ENCODE results near the gene FURIN. TPM values are rescaled to one million over a fixed set of nuclear protein-coding genes. Genes with fewer than 3 reads are reported as not detected.
"Not testable (repeated sequence)": the region's sequence is repeated elsewhere in the genome, so short reads cannot be mapped to it uniquely, and the experiment has no call there.

Gene FURIN
- 75.0 and 92.8 TPM in 2 replicates for total RNA-seq (2014; rRNA removed; shearing (Covaris generic))

DNA sequence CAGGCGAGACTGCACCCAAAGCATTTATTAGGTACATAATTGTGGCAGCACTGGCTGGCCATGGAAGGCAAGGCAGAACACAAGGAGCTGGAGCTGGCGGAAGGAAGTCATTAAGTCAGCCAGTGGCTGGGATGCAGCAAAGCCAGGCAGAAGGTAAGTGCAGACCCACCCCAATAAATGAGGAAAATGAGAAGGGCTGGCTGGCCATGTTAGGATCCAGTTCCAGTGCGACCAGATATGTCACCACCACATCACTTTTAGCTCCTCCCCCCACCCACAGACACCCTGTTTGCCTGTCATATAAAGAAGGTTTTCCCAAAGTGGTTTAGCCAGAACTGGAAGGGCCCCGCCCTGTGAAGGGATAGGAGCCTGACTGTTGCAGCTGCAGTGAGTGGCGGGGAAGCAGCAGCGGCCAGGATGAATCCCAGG lies at the start of gene FURIN:
Gene FURIN, plus strand, starts transcription at position 328 of the 429 bp plus-strand sequence. CDS start 7,153 bp downstream, outside the sequence.
- no peak within 1 kb of the TSS for H3K4me3 ChIP-seq
- no peak for DNase-seq (ENCODE audit: low read depth in 1 of 2, low spot score in 2 of 2)

DNA sequence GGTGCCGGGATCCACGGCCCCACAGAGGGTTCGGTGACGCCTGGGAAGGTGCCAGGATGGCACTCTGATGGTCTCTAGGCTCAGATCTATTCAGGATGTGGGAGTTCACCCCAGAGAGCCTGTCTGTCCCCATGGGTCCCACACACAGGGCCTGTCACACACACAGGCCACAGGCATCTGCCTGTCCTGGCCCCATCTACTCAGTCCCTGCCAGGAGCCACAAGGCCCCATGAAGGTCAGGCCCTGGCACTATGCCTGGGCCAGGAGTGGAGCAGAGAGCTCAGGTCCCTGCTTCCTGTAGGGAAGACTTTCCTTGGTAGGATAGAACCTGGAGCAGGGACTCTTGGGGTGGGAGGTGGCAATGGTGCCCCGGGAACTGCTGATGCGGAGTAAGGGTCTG lies 49.0 kb upstream of the FURIN start:
- H3K36me3 ChIP-seq, result peaks cover 3% of the 10 kb centered on the region; the same call in 1 of the 2 replicates
- no peak overlapping the region for H3K27ac ChIP-seq
- no peak overlapping the region for H3K4me3 ChIP-seq
- DNase-seq (ENCODE audit: low read depth in 1 of 2, low spot score in 2 of 2), result no peak
- H3K9me3 ChIP-seq (replicated peaks), result no peaks in the 10 kb centered on the region
- no peaks in the 10 kb centered on the region for H3K27me3 ChIP-seq (replicated peaks)
- H3K4me1 ChIP-seq (replicated peaks), result peaks cover 15% of the 10 kb centered on the region

More for the DNA sequence above, at the start of gene FURIN:
- Histone ChIP-seq H3K4me1 (replicated peaks) (peaks cover 59% of the 10 kb centered on the region), H3K27me3 (replicated peaks) (no peaks in the 10 kb centered on the region), H3K27ac (peak within 1 kb of the TSS; percentile 77), H3K36me3 (peaks cover 15% of the 10 kb centered on the region), H3K9me3 (replicated peaks) (no peaks in the 10 kb centered on the region)

DNA sequence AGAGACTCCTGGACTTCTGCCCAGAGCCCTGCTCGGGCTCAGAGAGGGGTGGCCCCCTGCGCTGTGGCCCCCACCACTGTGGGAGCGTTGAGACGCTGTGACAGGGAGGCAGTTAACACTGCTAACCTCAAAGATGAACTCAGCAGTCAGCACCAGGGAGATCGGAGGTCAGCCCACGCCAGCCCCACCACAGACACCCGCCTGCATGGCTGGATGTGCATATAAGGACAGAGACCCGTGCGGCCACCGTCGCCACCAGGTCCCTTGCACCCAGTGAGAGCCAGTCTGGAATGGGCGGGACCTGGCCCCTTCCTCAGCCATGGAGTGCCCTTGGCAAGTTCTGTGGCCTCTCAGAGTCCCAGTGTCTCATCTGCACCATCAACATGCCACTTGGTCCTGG lies 48.5 kb upstream of the FURIN start:
- no peak for DNase-seq (ENCODE audit: low read depth in 1 of 2, low spot score in 2 of 2)
- Histone ChIP-seq H3K27ac (no peak overlapping the region), H3K9me3 (replicated peaks) (no peaks in the 10 kb centered on the region), H3K4me1 (replicated peaks) (peaks cover 10% of the 10 kb centered on the region), H3K36me3 (peaks cover 3% of the 10 kb centered on the region; the same call in 1 of the 2 replicates), H3K27me3 (replicated peaks) (no peaks in the 10 kb centered on the region), H3K4me3 (no peak overlapping the region)

DNA sequence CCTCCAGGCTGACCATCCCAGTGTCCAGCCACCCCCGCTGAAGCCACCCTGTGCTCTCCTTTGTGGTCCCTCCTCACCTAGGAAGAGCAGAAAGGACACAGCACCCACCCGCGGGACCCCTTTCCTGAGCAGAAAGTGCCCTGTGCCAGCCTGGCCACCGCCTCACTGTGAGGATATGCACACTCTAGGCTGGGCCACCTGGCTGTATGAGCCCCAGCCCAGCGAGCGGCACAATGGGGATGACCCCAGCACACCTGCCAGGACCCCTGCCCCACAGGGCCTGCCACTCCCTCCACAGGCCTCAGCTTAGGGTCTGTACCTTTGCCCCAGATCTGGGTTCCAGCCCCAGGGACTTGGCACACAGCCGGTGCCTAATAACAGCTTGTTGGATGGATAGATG lies 47.9 kb upstream of the FURIN start:
- H3K27me3 ChIP-seq (replicated peaks), result no peaks in the 10 kb centered on the region

DNA sequence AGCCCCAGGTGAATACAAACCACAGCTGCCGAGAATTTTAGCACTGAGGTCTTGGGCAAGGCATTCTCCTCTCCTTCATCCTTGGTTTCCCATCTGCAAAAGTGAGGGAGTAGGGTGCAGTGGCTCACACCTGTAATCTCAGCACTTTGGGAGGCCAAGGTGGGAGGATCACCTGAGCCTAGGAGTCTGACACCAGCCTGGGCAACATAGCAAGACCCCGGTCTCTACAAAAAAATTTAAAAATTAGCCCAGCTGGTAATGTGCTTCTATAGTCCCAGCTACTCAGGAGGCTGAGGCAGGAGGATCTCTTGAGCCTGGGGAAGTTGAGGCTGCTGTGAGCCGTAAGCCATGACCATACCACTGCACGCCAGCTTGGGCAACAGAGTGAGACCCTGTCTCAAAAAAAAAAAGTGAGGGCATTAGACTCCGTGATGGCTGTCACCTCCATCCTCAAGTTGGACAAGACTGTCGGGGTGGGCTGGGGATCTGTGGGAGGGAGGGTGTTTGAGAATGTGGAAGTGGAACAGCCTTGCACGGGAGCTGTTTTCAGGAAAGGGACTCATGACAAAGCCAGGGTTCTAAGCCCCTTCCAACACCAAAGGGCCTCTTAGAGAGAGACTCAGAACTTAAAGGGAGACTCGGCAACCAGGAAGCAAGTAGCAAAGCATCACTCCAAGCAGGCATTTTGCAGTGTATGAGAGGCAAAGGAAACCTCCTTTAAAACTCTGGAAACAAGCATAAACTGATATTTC lies 46.0 kb upstream of the FURIN start:
- no peaks in the 10 kb centered on the region for H3K27me3 ChIP-seq (replicated peaks)
- H3K27ac ChIP-seq, result no peak overlapping the region
- H3K9me3 ChIP-seq (replicated peaks), result no peaks in the 10 kb centered on the region
- DNase-seq (ENCODE audit: low read depth in 1 of 2, low spot score in 2 of 2), result no peak
- H3K36me3 ChIP-seq, result no peaks in the 10 kb centered on the region
- H3K4me1 ChIP-seq (replicated peaks), result no peaks in the 10 kb centered on the region; the same call in 1 of the 2 replicates
- no peak overlapping the region for H3K4me3 ChIP-seq

More for the DNA sequence above, 47.9 kb upstream of the FURIN start:
- H3K27ac ChIP-seq, result no peak overlapping the region
- DNase-seq (ENCODE audit: low read depth in 1 of 2, low spot score in 2 of 2), result no peak
- no peak overlapping the region for H3K4me3 ChIP-seq
- peaks cover 4% of the 10 kb centered on the region for H3K4me1 ChIP-seq (replicated peaks)
- H3K36me3 ChIP-seq, result peaks cover 3% of the 10 kb centered on the region; the same call in 1 of the 2 replicates
- H3K9me3 ChIP-seq (replicated peaks), result no peaks in the 10 kb centered on the region

DNA sequence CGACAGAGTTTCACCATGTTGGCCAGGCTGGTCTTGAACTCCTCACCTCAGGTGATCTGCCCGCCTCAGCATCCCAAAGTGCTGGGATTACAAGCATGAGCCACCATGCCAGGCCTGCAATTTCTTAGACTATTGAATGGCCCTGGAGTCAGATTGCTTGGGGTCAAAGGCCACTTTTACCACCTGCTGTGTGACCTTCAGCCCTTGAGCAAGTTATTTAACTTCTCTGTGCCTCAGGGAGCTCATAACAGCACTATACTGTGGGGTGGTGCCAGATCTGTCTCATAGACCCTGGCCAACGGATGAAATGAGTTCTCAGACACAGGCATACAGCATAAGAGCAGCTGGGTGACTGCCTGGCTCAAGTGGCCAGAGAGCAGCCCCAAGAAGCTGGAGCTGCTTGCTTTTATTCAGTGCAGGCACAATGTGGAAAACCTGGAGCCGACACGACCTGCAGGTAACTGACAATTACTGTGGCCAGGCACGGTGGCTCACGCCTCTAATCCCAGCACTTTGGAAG lies 44.9 kb upstream of the FURIN start:
- Histone ChIP-seq H3K4me1 (replicated peaks) (peaks cover 7% of the 10 kb centered on the region), H3K4me3 (no peak overlapping the region), H3K27me3 (replicated peaks) (no peaks in the 10 kb centered on the region), H3K9me3 (replicated peaks) (no peaks in the 10 kb centered on the region), H3K27ac (no peak overlapping the region), H3K36me3 (no peaks in the 10 kb centered on the region)
- DNase-seq (ENCODE audit: low read depth in 1 of 2, low spot score in 2 of 2), result no peak

DNA sequence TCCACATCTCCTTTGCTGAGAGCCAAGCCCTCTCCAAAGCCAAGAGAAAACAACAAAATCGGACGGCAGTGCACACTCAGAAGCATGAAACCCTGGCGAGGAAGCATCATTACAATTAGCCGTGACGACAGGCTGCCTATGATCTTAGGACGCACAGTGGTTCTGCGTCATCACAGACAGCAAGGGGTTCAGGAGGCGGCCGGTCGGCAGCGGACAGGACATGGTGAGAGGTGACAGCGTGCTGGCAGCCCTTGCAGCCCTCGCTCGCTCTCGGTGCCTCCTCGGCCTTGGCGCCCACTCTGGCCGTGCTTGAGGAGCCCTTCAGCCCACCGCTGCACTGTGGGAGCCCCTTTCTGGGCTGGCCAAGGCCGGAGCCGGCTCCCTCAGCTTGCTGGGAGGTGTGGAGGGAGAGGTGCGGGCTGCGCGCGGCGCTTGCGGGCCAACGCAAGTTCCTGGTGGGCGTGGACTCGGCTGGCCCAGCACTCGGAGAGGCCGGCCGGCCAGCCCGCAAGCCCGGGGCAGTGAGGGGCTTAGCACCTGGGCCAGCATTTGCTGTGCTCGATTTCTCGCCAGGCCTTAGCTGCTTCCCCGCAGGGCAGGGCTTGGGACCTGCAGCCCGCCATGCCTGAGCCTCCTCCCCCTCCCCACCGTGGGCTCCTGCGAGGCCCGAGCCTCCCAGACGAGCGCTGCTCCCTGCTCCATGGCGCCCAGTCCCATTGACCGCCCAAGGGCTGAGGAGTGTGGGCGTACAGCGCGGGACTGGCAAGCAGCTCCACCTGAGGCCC lies 43.1 kb upstream of the FURIN start:
- not testable (repeated sequence) for H3K27me3 ChIP-seq (replicated peaks); H3K4me3 ChIP-seq; H3K27ac ChIP-seq

DNA sequence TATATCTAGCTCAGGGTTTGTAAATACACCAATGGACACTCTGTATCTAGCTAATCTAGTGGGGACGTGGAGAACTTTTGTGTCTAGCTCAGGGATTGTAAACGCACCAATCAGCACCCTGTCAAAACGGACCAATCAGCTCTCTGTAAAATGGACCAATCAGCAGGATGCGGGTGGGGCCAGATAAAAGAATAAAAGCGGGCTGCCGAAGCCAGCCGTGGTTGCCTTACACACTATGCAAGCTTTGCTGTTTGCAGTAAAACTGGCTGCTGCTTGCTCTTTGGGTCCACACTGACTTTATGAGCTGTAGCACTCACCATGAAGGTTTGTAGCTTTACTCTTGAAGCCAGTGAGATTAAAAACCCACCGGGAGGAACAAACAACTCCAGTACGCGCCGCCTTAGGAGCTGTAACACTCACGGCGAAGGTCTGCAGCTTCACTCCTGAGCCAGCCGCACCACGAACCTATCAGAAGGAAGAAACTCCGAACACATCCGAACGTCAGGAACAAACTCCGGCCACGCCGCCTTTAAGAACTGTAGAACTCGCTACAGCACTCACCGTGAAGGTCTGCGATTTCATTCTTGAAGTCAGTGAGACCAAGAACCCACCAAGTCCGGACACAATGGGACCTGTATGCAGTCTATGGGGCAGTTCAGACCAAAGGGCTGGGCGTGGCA lies 42.0 kb upstream of the FURIN start:
- H3K4me1 ChIP-seq (replicated peaks), result peaks cover 34% of the 10 kb centered on the region
- H3K36me3 ChIP-seq; DNase-seq (ENCODE audit: low read depth in 1 of 2, low spot score in 2 of 2); H3K4me3 ChIP-seq; H3K27ac ChIP-seq; H3K27me3 ChIP-seq (replicated peaks); H3K9me3 ChIP-seq (replicated peaks): not testable (repeated sequence)

More for the DNA sequence above, 43.1 kb upstream of the FURIN start:
- H3K4me1 ChIP-seq (replicated peaks), result peaks cover 25% of the 10 kb centered on the region
- not testable (repeated sequence) for H3K9me3 ChIP-seq (replicated peaks); DNase-seq (ENCODE audit: low read depth in 1 of 2, low spot score in 2 of 2); H3K36me3 ChIP-seq

DNA sequence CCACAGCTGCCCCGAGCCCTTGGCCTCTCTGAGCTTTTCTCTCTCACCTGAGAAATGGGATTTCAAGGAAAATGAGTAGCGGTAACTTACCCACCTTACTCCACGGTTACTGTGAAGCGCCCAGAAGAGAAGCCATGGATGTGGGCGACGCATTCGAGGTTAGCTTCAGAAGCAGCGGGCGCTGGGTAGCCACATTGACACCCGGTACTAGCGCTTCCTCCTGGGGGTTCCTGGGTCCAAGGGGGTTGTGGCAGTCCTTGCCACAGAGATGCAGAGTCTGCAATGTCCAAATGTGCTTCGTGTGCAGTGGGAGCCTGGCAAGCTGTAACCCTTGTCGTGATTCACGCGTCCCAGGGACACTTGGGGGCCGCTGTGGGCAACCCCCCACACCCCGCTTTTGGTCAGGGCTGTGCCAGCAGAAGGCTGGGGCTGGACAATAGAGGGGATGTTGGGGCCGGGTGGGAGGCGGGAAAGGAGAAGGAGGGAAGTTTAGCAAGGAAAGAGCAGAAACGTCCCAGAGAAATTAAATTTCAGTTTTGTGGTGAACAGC lies 41.4 kb upstream of the FURIN start:
- Histone ChIP-seq H3K36me3 (no peaks in the 10 kb centered on the region), H3K4me1 (replicated peaks) (peaks cover 34% of the 10 kb centered on the region), H3K27me3 (replicated peaks) (no peaks in the 10 kb centered on the region), H3K4me3 (no peak overlapping the region), H3K27ac (no peak overlapping the region), H3K9me3 (replicated peaks) (no peaks in the 10 kb centered on the region)
- DNase-seq (ENCODE audit: low read depth in 1 of 2, low spot score in 2 of 2), result no peak

DNA sequence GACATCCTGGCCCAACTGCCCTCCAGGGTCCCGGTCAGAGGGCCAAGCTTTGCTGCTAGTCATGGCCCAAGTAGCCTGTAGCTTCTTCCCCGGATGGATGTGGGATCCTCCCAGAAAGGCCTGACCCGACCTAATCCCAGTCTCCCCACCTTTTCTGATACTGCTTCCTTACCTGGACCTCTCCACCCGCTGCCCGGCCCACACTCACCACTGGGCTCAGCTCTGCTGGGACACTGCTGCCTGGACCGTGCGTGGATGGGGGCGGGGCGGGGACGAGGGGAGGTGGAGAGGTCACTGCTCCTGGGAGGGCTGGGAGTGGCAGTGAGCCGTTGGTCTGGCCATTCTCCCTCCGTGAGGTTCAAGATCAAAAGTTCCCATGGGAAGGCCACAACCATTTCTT lies 40.3 kb upstream of the FURIN start:
- H3K27ac ChIP-seq, result no peak overlapping the region
- no peak overlapping the region for H3K4me3 ChIP-seq
- peaks cover 34% of the 10 kb centered on the region for H3K4me1 ChIP-seq (replicated peaks)
- DNase-seq (ENCODE audit: low read depth in 1 of 2, low spot score in 2 of 2), result no peak
- no peaks in the 10 kb centered on the region for H3K27me3 ChIP-seq (replicated peaks)
- H3K9me3 ChIP-seq (replicated peaks), result no peaks in the 10 kb centered on the region
- H3K36me3 ChIP-seq, result no peaks in the 10 kb centered on the region

DNA sequence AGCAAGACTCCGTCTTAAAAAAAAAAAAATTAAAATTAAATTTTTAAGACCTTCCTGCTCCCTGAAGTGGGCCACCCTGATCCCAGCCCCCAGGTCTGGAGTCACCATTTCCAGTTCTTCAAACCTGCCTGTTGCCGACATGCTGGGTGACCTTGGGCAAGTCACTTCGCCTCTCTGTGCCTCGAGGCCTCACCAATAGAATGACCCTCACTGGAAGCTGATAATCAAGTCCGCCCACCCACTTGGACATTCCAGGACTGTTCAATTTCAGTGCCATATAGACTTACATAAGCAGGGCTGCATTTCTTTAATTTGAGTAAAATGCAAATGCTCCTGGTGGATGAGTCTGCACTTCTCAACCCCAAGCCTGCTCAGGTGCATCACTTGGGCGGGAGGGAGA lies 39.3 kb upstream of the FURIN start:
- H3K4me1 ChIP-seq (replicated peaks), result peaks cover 34% of the 10 kb centered on the region
- H3K4me3 ChIP-seq, result no peak overlapping the region
- no peaks in the 10 kb centered on the region for H3K36me3 ChIP-seq
- peak overlapping the region; percentile 14 for H3K27ac ChIP-seq
- no peak for DNase-seq (ENCODE audit: low read depth in 1 of 2, low spot score in 2 of 2)
- H3K9me3 ChIP-seq (replicated peaks), result no peaks in the 10 kb centered on the region
- H3K27me3 ChIP-seq (replicated peaks), result no peaks in the 10 kb centered on the region

DNA sequence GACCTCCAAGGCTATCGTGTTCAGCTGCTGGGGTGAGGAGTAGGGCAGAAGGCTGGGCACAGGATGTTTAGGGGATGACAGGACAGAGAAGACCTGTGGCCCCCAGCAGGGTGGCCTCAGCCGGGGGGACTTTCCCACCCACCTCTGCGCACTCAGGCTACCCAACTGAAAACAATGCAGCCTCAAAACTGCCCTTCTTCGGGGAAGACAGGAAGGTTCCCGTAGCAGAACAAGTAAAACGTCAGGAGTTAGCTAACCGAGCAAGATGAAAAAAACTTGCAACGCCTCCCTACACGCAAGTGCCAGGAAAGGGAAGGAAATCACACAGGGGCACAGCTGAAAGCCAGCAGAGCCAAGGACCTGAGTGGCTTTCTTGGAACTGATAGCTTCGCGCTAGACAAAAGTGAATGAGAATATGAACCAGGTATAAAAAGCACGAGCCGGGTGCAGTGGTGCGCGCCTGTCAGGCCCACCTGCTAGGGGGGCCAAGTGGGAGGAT lies 38.4 kb upstream of the FURIN start:
- Histone ChIP-seq H3K27me3 (replicated peaks) (no peaks in the 10 kb centered on the region), H3K4me3 (no peak overlapping the region), H3K9me3 (replicated peaks) (no peaks in the 10 kb centered on the region), H3K36me3 (no peaks in the 10 kb centered on the region), H3K4me1 (replicated peaks) (peaks cover 34% of the 10 kb centered on the region), H3K27ac (peak overlapping the region; percentile 76)
- DNase-seq (ENCODE audit: low read depth in 1 of 2, low spot score in 2 of 2), result peak; percentile 90 to 93

DNA sequence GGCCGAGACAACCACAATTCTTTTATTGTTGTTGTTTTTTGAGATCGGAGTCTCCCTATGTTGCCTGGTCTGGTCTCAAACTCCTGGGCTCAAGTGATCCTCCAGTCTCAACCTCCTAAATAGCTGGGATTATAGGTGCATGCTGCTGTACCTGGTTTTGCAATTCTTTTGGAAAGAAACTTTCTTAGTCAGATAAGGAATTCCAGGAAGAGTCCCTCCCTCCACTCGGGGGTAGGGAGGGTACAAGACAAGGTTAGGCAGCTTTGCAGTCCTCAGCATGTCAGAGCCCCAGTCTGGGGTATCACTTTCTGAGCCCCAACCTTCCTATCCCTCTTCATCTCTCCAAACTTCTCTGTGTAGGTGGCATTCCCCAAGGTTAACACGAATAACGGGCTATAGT lies 33.8 kb upstream of the FURIN start:
- Histone ChIP-seq H3K27ac (no peak overlapping the region), H3K9me3 (replicated peaks) (no peaks in the 10 kb centered on the region), H3K27me3 (replicated peaks) (no peaks in the 10 kb centered on the region), H3K4me3 (no peak overlapping the region), H3K36me3 (no peaks in the 10 kb centered on the region), H3K4me1 (replicated peaks) (peaks cover 38% of the 10 kb centered on the region)
- DNase-seq (ENCODE audit: low read depth in 1 of 2, low spot score in 2 of 2), result no peak

Data from SJSA1 (cell line).